M059J (cell line): Measurements from ENCODE around the gene PRPSAP1. TPM values are rescaled to one million over a fixed set of nuclear protein-coding genes. Genes with fewer than 3 reads are reported as not detected.

Experiments used
- DNase-seq: peaks from one replicate; pipeline ENCODE4 v3.0.0-alpha.2; 2012; ENCODE audit warnings: low read depth
- total RNA-seq: library from RNA; depleted of rRNA; stranded (reverse); fragments of >200 nt; shearing (Covaris generic); gene quantifications from 2 replicates; pipeline ENCODE4 v1.2.3, GENCODE V29; 2014

PRPSAP1 gene
- total RNA-seq, 1 experiment from 2014 or later = 52.9 TPM

- peak; percentile 59 for DNase-seq
Measured at GRCh38 chr17:76383546-76384221, 30.0 kb upstream of the PRPSAP1 start.

GRCh38 chr17:76382803-76383545 is 29.3 kb upstream of the PRPSAP1 start:
- DNase-seq = peak; percentile 66

DNA sequence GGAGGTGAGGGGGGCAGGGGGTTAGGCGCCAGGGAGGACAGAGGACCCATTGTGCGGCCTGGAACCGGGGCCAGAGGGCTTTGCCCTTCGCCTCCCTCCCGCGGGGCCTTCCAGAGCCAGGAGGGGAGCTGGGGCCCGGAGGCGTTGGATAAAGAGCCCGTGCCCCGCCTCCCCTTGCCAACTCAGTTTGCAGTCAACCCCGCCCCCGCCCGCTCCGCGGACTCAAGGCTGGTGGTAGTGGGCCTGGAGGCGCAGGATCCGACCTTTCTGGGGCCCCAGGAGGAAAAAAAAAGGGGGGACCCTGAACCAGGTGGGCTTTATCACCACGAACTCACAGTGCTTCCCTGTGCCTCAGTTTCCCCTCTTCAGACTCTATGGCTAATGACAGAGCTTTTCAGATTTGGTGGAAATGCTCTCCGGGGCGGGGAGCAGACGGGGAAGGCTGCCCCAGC is 28.7 kb upstream of the PRPSAP1 start:
- DNase-seq = no peak

DNA sequence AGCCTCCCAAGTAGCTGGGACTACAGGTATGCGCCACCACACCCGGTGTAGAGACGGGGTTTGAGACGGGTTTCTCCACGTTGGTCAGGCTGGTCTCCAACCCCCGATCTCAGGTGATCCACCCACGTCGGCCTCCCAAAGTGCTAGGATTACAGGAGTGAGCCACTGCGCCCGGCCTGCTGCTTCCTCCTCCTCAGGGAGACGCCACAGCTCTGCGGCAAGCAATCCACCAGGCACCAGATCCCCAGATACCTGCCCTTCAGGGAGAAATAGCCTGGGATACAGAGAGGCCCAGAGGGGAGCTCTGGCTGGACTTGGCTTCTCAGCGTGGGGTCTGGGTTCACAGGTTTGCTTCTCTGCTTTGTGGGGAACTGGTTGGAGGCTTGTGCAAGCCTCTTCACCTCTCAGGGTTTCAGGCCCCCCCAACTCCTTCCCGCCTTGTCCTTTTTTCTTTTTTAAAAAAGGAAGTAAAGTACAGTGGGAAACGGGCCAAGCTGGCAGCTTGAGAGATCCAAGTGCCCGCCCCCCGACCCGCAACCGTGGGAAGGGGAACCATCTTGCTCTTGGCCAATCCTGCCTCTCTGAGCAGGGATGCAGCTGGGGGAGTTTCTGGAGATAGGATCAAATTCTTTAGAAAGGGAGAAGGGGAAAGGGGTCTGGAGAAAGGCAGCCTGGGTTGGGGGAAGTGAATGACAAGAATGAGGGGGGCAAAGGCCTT is 28.1 kb upstream of the PRPSAP1 start:
- DNase-seq = no peak

DNA sequence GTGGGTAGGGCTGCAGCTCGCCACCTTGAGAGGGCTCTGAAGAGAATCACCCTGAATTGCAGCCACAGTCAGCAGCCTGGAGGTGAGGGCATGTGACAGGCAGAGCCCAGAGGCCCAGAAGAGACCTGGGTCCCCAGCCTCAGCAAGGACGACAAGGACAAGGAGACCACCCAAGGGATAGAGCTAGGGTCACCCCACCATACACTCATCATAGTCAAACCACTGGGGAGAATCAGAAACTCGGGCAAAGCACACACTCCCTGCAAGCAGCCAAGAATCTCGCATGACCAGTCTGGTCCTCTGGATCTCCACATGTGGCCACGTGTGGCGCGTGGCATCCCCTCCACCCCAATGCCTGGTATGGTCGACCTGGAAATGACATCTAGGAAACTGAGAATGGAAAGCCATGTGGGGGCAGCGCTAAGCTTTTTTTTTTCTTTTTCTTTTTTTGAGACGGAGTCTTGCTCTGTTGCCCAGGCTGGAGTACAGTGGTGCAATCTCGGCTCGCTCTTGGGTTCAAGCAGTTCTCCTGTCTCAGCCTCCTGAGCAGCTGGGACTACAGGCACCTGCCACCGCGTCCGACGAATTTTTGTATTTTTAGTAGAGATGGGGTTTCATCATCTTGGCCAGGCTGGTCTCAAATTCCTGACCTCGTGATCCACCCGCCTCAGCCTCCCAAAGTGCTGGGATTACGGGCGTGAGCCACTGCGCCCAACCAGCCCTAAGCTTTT is 26.1 kb upstream of the PRPSAP1 start:
- DNase-seq = no peak

GRCh38 chr17:76379275-76379641 is 25.5 kb upstream of the PRPSAP1 start:
- DNase-seq = no peak

GRCh38 chr17:76378548-76379274 is 25.0 kb upstream of the PRPSAP1 start:
- no peak for DNase-seq

- no peak for DNase-seq
Measured at GRCh38 chr17:76376318-76377133, 22.8 kb upstream of the PRPSAP1 start.

DNA sequence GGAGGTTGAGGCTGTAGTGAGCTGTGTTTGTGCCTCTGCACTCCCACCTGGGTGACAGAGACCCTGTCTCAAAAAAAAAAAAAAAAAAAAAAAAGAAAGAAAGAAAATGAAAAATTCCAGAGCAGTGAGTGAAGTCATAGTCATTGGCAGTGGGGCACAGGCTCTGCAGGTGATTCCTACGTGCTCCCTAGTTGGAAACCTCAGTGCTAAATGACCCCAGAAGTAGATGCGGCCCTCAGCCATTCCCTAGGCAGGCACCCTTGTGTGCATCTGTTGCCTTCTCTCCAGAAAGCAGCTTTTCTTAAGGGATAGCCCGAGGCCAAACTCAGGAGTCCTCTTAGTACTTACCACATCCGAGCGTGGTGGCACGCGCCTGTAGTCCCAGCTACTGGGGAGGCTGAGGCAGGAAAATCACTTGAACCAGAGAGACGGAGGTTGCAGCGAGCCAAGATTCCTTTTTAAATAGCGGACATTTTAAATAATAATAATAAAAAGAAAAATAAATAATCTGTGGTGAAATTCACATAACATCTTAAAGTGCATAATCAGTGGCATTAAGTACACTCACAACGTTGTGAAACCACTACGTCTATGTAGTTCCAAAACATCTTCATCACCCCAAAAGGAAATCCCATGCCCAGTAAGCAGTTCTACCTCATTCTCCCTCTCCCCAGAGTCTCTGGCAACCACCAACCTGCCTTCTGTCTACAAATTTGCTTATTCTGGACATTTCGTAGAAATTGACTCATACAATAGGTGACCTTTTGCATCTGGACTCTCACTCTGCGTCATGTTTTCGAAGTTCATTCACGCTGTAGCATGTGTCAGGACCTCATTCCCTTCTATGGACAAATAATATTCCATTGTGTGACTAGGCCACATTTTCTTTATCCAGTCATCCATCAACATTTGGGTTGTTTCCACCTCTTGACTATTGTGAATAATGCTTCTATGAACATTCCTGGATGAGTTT is 18.2 kb upstream of the PRPSAP1 start:
- peak; percentile 94 for DNase-seq

- DNase-seq = peak; percentile 96
Measured at GRCh38 chr17:76370261-76370993, 16.7 kb upstream of the PRPSAP1 start.

DNA sequence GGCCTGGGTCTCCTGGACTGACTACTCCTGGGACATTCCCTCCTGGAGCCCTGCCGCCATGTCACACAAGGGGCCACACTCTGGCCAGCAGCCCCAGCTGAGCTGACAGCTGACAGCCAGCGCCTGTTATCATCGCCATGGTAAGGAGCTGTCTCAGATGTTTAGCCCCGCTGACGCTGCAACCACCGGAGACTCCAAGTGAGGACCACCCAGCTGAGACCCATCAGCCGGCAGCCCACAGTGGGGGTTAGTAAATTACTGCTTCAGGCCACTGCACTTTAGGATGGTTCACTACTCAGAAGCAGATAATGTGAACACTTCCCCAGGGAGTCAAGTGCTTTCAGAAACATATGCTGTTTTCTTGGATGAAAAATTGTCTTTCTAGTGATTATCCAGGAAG is 16.1 kb upstream of the PRPSAP1 start:
- no peak for DNase-seq

DNA sequence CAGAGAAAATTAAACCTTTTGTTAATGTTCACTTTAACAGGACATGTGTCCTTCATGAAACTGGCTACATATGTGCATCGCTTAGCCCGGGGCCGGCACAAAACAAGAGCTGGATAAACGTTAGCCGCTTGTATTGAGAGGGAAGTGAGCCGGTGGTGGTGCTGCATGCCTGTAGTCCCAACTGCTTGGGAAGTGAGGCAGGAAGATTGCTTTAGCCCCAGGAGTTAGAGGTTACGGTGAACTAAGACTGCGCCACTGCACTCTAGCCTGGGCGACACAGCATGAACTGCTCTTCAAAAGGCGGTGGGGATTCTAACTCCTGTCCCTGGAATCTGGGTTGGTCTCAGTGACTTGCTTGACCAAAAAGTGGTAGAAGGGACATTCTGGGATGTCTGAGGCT is 15.7 kb upstream of the PRPSAP1 start:
- no peak for DNase-seq

DNA sequence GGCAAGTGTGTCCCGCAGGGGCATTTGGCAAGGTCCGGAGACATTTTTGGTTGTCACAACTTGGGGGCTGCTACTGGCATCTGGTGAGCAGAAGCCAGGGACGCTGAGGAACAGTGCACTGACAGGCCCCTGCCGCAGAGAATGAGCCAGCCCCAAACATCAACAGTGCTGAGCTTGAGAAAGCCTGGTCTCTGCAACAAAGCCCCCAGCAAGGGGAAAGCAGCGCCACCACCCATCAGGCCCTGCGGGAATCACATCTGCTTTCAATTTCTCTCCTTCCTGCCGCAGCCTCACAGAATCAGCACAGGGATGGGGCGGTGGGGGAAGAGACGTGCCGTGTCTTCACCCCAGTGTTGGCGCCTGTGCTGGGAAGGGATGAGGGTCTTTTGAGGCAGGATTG is 14.8 kb upstream of the PRPSAP1 start:
- no peak for DNase-seq

GRCh38 chr17:76367642-76368041 is 13.9 kb upstream of the PRPSAP1 start:
- DNase-seq = no peak

DNA sequence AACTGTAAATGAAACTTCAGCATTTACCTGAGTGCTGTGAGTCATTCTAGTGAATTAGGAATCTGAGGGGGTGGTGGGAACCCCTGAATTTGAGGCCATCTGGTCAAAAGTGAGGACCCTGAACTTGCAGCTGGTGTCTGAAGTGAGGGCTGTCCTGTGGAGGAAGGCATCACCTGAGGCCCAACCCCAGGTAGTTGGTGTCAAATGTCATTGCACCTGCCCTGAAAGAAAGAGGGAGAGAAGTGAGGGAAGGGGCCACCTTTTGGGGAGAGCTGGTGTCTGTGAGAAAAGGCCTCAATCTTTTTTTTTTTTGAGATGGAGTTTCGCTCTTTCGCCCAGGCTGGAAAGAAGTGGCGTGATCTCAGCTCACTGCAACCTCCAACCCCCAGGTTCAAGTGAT is 12.5 kb upstream of the PRPSAP1 start:
- no peak for DNase-seq

- DNase-seq = no peak
Measured at GRCh38 chr17:76365256-76365903, 11.7 kb upstream of the PRPSAP1 start.

GRCh38 chr17:76363107-76363842 is 9.6 kb upstream of the PRPSAP1 start:
- no peak for DNase-seq
